ENCODE data around the gene BRCA2.

The BRCA2 gene

DNA sequence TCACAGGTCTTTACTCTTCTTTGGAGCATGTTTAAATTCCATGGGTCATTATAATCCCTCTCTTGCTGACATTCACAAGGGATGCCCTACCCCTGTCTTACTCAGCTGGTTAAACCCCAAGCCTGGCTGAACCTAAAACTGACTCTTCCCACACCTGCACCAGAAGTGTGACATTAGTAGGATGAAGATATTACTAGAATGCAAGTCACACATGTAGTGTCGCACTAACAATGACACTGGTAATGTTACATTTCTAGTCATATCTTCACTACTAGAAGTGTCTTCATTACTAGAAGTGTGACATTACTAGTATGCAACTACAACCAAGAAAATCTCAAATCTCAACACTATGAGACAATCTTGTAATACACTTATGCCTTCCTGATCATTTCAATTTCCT lies 14.4 kb upstream of the BRCA2 start:
- no peak overlapping the region for H2AFZ ChIP-seq (ENCODE audit: low read depth, low read length, severe bottlenecking)
- no peaks in the 10 kb centered on the region for H3K79me2 ChIP-seq (ENCODE audit: insufficient read depth, low read length)
- no peaks in the 10 kb centered on the region for H3K9me2 ChIP-seq (replicated peaks; ENCODE audit: insufficient read depth, low read length)
- H3K27ac ChIP-seq (ENCODE audit: low read depth, low read length): no peak overlapping the region
- H3K4me3 ChIP-seq (ENCODE audit: insufficient read depth, low read length, poor library complexity, severe bottlenecking): no peak overlapping the region
- no peaks in the 10 kb centered on the region for H3K9me3 ChIP-seq (ENCODE audit: insufficient read depth, low read length)
- no peaks in the 10 kb centered on the region for H4K20me1 ChIP-seq (ENCODE audit: low read depth, low read length)
- no peak overlapping the region for H3K4me2 ChIP-seq (ENCODE audit: low read depth, low read length, poor library complexity, severe bottlenecking)
- TF ChIP-seq EZH2phosphoT487 (conservative IDR thresholded peaks at IDR 0.05; ENCODE audit: low read length) (no peak), CTCF (IDR thresholded peaks at IDR 0.05; ENCODE audit: insufficient read depth, low read length, poor library complexity, severe bottlenecking) (no peak)
- no peaks in the 10 kb centered on the region for H3F3A ChIP-seq (ENCODE audit: insufficient read depth)
- no peak overlapping the region for H3K9ac ChIP-seq (ENCODE audit: low read length)
- H3K36me3 ChIP-seq (ENCODE audit: low read length): no peaks in the 10 kb centered on the region
- H3K27me3 ChIP-seq (ENCODE audit: low read length): no peaks in the 10 kb centered on the region

DNA sequence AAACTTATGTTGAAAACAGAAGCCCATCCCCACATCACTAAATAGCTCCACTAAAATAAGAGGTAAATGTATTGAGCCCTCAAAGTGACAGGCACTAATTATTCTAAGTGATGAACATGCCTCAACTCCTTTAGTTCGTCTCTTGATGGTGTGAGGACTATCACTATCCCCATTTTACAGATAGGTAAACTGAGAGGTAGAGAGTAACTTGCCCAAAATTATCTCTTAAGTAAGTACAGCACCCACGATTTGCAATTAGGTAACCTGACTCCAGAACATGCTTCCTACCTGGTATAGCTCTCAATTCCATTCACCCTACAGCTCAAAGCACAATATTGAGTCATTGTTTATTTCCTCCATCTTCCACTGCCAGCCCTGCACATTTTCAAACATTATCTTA lies 12.8 kb upstream of the BRCA2 start:
- H2AFZ ChIP-seq (ENCODE audit: low read depth, low read length, severe bottlenecking): no peak overlapping the region
- no peaks in the 10 kb centered on the region for H3K36me3 ChIP-seq (ENCODE audit: low read length)
- H3K9me2 ChIP-seq (replicated peaks; ENCODE audit: insufficient read depth, low read length): no peaks in the 10 kb centered on the region
- H3K4me2 ChIP-seq (ENCODE audit: low read depth, low read length, poor library complexity, severe bottlenecking): no peak overlapping the region
- no peak overlapping the region for H3K27ac ChIP-seq (ENCODE audit: low read depth, low read length)
- H3K9me3 ChIP-seq (ENCODE audit: insufficient read depth, low read length): no peaks in the 10 kb centered on the region
- H4K20me1 ChIP-seq (ENCODE audit: low read depth, low read length): no peaks in the 10 kb centered on the region
- no peak overlapping the region for H3K4me3 ChIP-seq (ENCODE audit: insufficient read depth, low read length, poor library complexity, severe bottlenecking)
- H3F3A ChIP-seq (ENCODE audit: insufficient read depth): no peaks in the 10 kb centered on the region
- TF ChIP-seq CTCF (IDR thresholded peaks at IDR 0.05; ENCODE audit: insufficient read depth, low read length, poor library complexity, severe bottlenecking) (no peak), EZH2phosphoT487 (conservative IDR thresholded peaks at IDR 0.05; ENCODE audit: low read length) (no peak)
- no peak overlapping the region for H3K9ac ChIP-seq (ENCODE audit: low read length)
- H3K27me3 ChIP-seq (ENCODE audit: low read length): no peaks in the 10 kb centered on the region
- H3K79me2 ChIP-seq (ENCODE audit: insufficient read depth, low read length): no peaks in the 10 kb centered on the region

GRCh38 chr13:32305646-32306045 lies 9.7 kb upstream of the BRCA2 start:
- H3K9me3 ChIP-seq (ENCODE audit: insufficient read depth, low read length): no peaks in the 10 kb centered on the region
- no peak overlapping the region for H3K4me2 ChIP-seq (ENCODE audit: low read depth, low read length, poor library complexity, severe bottlenecking)
- no peaks in the 10 kb centered on the region for H3K79me2 ChIP-seq (ENCODE audit: insufficient read depth, low read length)
- H4K20me1 ChIP-seq (ENCODE audit: low read depth, low read length): no peaks in the 10 kb centered on the region
- no peaks in the 10 kb centered on the region for H3K9me2 ChIP-seq (replicated peaks; ENCODE audit: insufficient read depth, low read length)
- no peak overlapping the region for H3K4me3 ChIP-seq (ENCODE audit: insufficient read depth, low read length, poor library complexity, severe bottlenecking)
- H3K9ac ChIP-seq (ENCODE audit: low read length): no peak overlapping the region
- H3K27me3 ChIP-seq (ENCODE audit: low read length): no peaks in the 10 kb centered on the region
- H3K27ac ChIP-seq (ENCODE audit: low read depth, low read length): no peak overlapping the region
- TF ChIP-seq CTCF (IDR thresholded peaks at IDR 0.05; ENCODE audit: insufficient read depth, low read length, poor library complexity, severe bottlenecking) (no peak), EZH2phosphoT487 (conservative IDR thresholded peaks at IDR 0.05; ENCODE audit: low read length) (no peak)
- no peaks in the 10 kb centered on the region for H3F3A ChIP-seq (ENCODE audit: insufficient read depth)
- H3K36me3 ChIP-seq (ENCODE audit: low read length): no peaks in the 10 kb centered on the region
- H2AFZ ChIP-seq (ENCODE audit: low read depth, low read length, severe bottlenecking): no peak overlapping the region

Measured in SU-DHL-6 (cell line).